ENCODE measurements around the gene MEGF6.

Gene MEGF6

GRCh38 chr1:3608154-3608553 lies 3.2 kb downstream of the MEGF6 start:
- DNase-seq = no peak

GRCh38 chr1:3607703-3608065 lies 3.6 kb downstream of the MEGF6 start:
- DNase-seq = no peak

- no peak for DNase-seq
Observed at GRCh38 chr1:3606779-3607702, 4.3 kb downstream of the MEGF6 start.

DNA sequence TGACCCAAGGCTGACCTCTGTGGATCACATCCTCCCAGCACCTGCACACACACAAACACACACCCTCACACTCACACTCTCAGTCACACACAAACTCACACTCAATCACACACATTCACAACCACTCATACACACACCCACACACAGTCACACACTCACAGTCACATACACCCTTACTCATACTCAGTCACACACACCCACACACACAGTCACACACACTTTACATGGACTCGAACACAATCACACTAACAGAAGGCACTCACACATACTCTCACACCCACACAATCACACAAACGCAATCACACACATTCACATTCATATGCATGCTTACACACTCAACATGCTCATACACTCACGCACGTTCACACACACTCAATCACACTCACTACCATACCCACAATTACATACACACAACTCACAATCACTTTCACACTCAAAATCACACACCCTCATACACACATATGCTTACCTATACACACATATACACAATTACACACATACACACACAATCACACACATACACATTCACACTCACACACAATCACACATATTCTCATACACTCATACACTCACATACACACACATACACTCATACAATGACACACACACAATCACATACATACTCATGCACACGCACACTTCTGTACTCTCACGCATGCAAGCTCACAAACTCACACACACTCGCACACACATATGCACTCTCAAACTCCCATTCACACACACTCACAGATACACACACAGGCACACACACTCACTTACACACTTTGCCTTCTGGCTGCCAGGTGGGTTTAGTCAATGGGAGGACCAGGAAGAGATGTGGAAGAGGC lies 6.1 kb downstream of the MEGF6 start:
- no peak for DNase-seq

- no peak for DNase-seq
Observed at GRCh38 chr1:3604468-3604974, 6.8 kb downstream of the MEGF6 start.

DNA sequence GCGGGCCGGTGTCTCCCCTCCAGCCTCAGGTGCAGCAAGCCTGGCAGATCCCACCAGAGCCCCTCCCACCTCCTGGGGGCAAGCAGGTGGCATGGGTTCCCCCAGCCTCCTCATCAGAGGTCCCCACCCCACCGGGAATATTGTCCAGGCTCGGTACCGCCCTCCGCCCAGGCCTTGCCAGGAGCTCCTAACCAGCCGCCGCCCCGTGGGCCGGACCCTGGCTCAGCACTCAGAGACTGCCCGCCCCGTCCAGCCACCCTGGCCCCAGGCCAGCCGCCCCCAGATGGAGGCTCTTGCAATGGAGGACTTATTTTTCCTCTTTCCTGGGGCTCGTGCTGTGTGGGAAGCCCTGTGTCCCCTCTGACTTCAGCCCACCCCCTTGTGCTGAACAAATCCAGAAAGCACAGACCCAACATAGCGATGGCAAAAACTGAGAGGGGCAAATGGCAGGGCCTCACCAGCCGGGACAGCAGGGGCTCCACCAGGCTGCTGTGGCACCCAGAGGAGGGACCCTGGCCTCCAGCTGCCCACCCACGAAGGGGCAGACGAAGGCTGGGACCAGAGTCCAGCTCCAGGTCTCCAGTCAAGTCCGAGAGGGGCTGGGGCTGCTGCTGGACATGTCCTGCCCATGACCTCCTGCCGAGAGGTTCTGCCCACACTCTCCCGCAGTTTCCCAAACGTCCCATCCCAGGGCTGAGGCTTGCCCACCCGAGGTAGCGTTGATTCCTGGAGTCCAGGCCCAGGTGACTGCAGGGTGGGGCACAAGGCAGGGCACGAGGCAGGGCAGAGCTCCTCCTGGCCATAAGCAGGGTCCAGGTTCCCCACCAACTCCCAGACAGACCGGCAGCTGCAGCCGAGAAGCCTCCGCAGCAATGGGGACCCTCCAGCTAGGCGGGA lies 7.5 kb downstream of the MEGF6 start:
- DNase-seq = no peak

DNA sequence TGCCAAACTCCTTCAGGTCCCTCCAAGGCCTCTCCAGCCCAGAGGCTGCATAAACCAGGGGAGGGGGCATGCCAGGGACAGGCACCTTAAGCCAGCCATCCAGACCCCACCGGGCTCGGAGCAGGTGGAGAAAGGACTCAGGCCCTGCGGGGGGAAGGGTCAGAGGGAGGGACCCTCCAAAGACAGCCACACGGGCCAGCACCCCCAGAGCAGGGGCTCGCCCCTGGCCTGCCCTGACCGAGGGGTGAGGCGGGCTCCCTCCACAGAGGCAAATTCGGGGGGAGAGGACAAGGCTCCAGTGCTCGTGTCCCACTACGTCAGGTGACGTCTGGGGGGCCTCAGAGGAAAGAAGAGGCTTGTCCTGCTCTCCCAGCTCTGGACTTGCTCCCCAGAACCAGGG lies 8.2 kb downstream of the MEGF6 start:
- no peak for DNase-seq

GRCh38 chr1:3602375-3602774 lies 8.9 kb downstream of the MEGF6 start:
- DNase-seq = no peak

DNA sequence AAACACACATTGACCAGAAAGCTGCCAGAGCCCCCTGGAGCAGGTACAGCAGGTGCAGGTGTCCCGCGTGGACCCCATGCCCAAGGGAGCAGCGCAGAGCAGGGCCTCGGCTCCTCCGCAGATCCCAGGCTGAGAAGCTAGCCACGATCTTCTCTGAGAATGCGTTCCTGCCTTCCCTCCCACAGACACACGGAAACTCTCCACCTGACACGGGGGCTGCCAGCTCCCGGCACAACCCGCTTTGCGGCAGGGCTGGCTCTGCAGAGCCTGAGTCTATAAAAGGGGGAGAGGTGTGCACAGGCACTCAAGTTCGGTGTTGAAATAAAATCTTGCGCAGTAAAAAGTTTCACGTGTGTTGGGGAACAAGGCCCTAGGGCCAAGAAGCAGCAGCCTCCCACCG lies 9.6 kb downstream of the MEGF6 start:
- DNase-seq = no peak

DNA sequence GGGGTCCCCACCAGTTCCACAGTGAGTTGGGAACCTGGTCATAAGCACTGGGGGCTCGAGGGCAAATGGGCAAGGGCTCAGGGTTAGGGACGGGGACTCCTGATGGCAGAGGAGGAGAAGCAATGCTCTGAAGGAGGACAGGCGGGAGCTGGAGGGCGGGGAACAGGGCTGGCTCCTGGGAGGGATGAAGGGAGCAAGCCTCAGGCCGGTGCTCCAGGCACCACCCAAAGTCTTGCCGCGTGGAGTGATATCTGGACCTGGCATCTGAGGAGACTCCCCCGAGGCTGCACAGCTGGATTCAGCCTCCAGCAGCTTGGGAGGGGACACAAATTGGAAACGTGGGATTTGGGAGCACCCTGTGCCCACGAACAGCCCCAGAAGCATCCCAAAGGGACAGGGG lies 11.0 kb downstream of the MEGF6 start:
- DNase-seq = no peak

GRCh38 chr1:3599816-3600215 lies 11.5 kb downstream of the MEGF6 start:
- no peak for DNase-seq

- no peak for DNase-seq
Observed at GRCh38 chr1:3599286-3599811, 12.0 kb downstream of the MEGF6 start.

DNA sequence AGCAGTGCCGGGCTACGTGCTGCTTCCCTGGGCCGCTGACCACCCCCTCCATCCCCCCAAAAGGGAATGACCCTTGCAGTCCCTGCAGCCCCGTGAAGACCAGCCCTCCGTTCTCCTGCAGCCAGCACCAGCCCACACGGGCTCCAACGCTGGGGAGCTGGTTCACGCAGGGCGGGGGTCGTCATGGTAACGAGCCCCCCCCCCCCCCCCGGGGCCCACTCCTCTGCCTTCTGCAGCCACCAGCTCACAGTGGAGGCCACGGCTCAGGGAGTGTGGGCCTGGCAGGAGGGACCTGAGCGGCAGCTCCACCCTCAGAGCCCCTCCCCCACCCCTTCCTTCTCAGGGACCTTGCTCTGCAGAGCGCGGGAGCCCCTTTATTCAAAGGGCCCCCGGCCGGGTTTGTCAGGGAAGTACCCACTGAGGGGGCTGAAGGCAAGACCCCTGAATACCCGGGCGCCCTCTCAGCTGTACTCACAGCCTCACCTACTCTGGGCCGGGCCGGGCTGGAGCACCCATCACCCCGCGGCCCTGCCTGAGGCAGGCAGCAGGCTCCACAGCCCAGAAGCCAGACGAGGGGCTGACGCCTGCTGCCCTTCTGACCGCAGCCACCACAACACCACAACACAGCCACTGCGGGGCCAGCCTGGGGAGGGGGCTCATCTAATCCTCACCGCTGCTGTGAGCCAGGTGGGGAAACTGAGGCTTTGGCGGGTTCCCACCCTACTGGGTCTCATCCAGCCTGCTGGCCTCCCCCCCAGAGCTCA lies 12.6 kb downstream of the MEGF6 start:
- DNase-seq = no peak

DNA sequence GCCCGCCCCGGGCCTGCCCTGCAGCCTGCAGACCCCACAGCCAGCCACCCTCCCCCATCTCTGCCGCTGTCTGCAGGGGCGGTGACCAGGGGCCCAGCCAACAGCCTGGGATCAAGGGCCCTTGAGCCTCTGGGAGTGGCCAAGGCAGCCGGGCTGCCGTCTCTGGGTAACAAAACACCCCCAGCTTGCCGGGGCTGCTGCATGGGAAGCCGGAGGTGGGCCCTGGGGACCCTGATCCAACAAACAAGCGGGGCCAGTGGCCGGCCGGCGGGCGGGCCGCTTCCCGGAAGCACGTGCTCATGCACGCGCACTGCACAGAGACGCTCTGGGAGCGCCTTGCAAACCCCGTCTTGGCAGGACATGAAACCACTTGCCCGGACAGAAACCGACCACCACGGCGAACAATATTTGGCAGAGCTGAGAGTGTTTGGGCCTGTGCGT lies 13.2 kb downstream of the MEGF6 start:
- DNase-seq = no peak

GRCh38 chr1:3597599-3597964 lies 13.7 kb downstream of the MEGF6 start:
- DNase-seq = no peak

DNA sequence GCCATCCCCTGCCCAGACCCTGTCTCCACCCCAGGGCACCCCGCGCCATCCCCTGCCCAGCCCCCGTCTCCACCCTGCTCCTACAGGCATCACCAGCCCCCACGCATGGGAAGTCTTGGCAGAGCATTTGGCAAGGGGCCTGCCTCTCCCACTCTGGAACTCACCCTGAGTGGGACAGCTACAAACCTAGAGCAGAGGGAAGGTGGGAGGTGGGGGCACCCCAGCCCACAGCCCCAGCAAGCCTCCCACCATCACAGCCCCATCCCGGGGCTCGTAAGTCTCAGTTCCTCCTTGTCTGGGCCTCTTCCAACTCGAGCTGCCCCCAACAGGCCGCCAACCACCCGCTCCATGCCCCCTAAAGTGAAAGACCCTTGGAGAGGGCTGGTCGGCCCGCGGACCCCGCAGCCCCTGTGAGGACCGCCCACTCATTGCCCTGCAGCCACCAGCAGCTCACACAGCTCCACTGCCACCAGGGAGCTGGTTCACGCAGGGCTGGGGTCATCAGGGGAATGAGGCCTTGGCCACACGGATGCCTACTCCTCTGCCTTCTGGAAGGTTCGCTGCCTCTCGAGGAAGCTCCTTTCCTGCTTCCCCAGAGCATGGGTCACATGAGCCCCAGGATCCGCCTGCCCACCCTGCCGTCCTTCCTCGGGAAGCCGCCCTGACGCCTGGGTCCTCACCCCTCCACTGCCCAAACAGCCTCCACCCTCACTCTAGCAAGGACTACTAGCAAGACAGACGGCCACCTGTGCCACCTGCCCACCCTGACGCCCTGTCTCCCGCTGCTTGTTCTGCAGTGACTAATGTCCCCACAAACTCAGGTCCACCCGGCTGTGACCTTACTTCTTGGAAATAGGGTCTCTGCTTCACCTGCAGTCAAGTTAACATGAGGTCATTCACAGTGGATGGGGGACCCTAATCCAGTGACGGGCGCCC lies 14.4 kb downstream of the MEGF6 start:
- no peak for DNase-seq

- DNase-seq = no peak
Observed at GRCh38 chr1:3595949-3596348, 15.4 kb downstream of the MEGF6 start.

DNA sequence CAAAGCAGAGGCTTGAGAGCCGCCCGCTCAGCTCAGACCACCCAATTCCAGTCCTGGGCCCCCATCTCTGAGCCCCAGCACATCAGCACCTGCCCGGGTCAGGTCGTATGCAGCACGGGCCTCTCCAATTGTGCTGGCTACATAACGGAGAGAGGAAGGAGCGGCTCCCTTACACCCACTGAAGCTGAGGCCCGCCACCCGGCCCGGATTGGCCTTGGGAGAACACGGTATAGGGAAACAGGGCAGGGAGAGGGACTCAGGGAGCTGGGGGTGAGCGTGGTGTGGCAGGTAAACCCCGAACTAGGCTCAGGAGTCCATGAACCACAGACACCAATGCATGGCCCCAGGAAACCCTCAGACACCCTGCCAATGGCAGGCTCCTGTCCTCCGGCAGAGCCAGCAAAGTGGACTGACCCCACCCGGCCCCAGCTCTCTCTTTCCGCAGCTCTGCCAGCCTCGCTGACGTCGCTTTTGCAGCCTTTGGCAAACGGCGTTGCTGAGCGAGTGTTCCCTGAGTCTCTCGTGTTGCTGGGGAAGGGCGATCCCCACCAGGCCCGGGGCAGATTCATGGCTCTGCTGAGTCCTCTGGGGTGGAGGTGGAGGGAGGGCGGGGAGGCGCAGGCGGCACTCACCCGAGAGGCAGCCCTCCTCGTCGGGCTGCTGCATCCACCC lies 16.5 kb downstream of the MEGF6 start:
- DNase-seq = no peak

- DNase-seq = no peak
Observed at GRCh38 chr1:3593745-3594144, 17.6 kb downstream of the MEGF6 start.

DNA sequence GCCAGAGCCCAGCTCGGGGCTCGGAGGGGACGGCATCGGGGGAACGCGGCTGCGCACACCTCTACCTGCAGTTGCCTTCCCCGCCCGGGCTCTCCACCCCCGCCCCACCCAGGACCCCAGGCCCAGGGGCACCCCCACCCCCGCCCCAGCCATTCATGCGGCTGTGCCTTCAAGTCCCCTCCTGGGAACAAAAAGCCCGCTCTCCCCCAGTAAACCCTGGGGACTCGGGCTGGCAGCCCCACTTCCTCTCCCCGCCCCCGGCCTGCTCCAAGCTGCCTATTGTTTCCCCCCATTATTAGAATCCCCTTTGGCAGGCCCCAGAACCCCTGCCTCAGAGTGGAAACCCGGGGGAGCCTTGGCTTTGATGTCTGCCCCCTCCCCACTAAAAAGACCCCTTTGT lies 18.0 kb downstream of the MEGF6 start:
- DNase-seq = no peak

All from activated CD4-positive, CD25-positive, alpha-beta regulatory T cell treated with anti-CD3 and anti-CD28 coated beads, Interleukin-2, amount 50 U/mL, for 72 hours (primary cell).